GM19468 (cell line): ENCODE measurements around the gene RAPGEF2.
"Not testable (repeated sequence)": the region's sequence is repeated elsewhere in the genome, so short reads cannot be mapped to it uniquely, and the experiment has no call there.

Experiments used
- ATAC-seq: cut with Tn5 transposase; IDR thresholded peaks from one replicate; pipeline ENCODE4 v1.9.1; 2021; ENCODE audit warnings: mild to moderate bottlenecking, moderate library complexity, moderate number of reproducible peaks; ENCODE audit not compliant: unreplicated experiment; ENCODE audit errors: extremely low read depth

Gene RAPGEF2

DNA sequence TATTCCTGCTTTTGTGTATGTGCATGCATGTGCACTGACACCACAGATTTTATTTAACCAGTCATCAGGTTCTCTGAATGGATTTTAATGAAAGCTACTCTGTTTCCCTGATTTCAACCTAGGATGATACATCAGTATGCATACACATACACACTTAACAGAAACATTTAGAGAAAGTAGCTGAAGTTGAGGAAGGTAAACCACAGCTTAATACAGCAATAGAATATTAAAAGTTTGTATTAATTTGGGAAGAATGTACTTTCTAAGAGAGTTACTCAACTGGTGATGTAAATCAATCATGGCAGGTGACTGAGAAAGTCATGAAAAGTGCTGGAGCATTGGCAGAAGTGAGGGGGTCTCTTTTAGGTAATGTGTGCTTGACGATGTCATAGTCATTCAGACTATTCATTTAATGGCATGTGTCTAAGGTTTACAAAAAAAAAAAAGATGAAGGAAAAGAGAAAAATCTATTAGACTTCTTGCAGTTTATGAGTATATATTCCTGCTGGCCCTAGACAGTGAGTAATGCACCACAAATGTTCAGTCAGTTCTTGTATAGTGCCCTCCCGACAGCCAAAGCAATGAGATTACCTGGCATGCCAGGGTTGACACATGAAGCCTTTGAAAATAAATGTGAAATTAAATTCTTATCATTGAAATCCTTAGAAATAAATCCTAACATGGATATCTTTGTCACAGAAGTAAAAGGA lies 187.6 kb downstream of the RAPGEF2 start:
- ATAC-seq = no peak

DNA sequence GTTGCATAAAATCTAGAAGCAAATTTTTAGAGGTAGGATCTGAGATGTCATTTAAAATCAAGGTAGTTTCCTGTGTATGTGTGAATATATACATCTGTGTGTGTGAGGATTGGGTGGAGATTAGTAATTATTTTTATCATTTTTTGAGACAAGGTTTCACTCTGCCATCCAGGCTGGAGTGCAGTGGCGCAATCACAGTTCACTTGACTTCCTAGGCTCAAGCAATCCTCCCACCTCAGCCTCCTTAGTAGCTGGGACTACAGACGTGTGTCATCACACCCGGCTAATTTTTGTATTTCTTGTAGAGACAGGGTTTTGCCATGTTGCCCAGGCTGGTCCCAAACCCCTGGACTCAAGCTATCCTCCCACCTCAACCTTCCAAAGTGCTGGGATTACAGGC lies 188.3 kb downstream of the RAPGEF2 start:
- no peak for ATAC-seq

- no peak for ATAC-seq
Observed at GRCh38 chr4:159292137-159292896, 189.4 kb downstream of the RAPGEF2 start.

DNA sequence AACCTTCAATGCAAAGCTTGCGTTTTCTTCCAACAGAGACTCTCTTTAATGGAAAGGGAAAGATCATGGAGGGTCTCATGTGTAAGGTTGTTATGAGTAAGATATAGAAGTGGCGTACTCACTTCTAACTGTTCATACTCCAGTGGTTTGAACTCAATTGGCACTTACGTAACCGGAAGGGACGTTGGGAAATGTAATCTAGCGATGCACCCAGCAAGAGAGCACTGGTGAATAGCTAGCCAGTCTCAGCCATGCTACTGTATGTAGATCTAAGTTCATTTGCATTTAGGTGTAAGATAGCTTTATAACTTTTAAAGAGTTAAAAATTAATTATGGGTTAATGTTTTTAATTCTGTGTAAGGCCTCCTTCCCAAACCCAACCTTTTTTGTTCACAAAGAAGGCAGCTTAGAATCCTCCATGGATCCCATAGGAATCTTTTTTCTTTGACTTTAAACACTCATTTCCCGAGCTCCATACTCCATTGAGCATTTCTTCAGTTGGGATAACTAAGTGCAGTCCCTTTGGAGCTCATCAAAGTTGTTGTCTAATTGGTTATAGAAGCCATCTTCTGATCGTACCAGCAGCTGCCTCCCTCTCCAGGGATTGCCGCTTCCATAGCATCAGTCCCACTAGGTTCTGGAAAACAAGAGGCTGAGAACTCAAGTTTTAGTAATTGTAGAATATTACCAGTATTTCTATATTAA lies 191.1 kb downstream of the RAPGEF2 start:
- no peak for ATAC-seq

- no peak for ATAC-seq
Observed at GRCh38 chr4:159296061-159296460, 193.2 kb downstream of the RAPGEF2 start.

DNA sequence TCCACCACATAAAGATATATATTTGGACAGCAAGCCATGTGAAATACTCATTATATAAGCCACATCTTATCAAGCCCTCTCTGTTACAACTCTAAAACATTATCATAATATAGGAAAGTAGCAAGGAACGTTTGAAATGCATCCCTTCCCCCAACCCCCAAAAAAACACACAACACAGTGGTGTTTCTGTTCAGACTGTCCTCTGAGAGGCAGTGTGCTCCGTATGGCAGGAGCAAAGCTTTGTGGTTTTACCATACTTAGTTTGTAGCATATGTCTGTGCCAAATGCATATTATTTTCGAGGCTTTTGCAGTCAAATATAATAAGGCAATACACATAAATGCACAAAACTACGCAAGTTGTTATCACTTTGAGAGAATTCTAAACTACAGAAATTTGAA lies 194.2 kb downstream of the RAPGEF2 start:
- no peak for ATAC-seq

DNA sequence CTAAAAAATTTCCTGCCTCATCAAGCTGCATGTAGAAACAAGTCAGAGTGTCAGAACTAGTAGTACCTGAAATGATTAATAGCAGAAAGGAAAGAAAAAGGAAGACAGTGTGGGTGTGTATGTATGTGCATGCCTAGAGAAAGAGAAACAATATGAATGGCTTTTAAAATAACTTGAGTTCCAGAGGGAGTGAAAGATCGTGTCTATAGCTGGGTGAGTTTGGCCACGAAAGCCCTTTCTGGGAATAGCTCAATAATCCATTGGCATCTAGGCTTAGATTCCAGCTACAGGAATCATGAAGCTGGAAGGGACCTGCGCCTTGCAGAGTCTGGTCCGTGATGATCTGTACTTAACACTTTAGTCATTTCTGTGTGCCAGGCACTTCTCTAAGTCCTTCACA lies 195.6 kb downstream of the RAPGEF2 start:
- ATAC-seq = peak; percentile 17

DNA sequence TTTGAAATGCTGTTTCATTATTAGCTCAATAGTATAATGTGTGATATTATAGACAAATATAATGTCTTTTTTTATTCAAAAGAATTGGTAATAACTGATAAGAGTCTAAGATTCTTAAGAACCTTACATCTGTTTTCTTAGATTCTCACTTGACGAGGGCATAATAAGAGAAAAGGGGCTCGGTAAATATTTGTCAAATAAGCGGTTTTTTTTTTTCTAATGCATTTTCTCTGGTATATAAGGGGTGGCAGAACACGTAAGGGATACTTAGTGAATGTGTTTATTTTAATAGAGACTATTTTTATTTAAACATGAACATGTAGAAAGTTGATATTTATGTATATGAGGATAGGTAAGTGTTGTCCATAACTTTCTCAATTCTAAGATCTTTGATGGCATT lies 200.6 kb downstream of the RAPGEF2 start:
- ATAC-seq = no peak

DNA sequence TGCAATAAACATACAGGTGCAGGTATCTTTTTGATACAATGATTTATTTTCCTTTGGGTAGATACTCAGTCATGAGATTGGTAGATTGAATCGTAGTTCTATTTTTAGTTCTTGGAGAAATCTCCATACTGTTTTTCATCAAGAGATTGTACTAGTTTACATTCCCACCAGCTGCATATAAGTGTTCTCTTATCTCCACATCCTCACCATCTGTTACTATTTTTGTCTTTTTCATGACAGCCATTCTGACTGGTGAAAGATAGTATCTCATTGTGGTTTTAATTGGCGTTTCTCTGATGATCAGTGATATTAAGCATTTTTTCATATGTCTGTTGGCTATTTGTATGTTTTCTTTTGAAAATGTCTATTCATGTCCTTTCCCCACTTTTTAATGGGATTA lies 202.2 kb downstream of the RAPGEF2 start:
- ATAC-seq = no peak

- no peak for ATAC-seq
Observed at GRCh38 chr4:159307929-159308328, 205.1 kb downstream of the RAPGEF2 start.

- ATAC-seq = no peak
Observed at GRCh38 chr4:159308566-159309340, 205.9 kb downstream of the RAPGEF2 start.

DNA sequence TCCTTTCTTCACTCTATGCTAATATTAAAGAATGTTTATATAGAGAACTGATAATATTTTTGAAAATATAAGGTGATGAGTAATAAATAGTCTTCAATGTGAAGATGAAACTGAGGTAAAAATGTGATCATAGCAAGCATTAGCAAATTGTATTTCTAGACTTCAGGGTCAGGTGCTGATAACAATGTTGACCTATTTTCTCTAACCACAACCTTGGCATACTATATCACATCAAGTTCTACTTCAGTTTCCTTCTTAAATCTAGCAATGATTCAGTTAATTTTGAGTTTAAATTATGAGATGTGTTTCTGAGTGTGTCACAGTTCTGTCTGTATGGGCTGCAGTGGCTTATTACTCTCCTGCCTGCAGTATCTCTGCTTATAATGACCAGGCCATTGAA lies 209.4 kb downstream of the RAPGEF2 start:
- ATAC-seq = no peak

DNA sequence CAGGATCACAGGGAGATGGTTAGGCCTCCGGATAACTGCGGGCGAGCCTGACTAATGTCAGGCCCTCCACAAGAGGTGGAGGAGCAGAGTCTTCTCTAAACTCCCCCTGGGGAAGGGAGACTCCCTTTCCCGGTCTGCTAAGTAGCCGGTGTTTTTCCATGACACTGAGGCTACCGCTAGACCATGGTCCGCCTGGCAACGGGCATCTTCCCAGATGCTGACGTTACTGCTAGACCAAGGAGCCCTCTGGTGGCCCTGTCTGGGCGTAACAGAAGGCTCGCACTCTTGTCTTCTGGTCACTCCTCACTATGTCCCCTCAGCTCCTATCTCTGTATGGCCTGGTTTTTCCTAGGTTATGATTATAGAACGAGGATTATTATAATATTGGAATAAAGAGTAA lies 213.0 kb downstream of the RAPGEF2 start:
- not testable (repeated sequence) for ATAC-seq

DNA sequence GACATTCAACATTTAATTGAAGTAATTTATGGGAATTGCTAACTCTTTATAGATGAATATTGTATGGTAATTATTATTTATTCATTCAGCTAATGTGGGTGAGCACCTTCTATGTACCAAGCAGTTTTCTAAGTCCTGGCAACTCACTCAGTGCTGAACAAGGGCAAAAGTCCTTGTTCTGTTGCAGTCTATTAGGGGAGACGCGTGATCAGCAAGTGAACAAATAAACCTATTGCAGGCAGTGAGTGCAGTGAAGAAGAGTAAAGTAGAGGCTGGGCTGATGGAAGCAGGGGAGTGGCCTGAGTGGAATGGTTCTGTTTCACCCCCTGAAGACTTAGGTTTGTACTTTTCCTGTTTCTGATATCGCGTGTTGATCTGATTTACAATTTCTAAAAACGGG lies 214.3 kb downstream of the RAPGEF2 start:
- no peak for ATAC-seq

- no peak for ATAC-seq
Observed at GRCh38 chr4:159319027-159319426, 216.1 kb downstream of the RAPGEF2 start.

DNA sequence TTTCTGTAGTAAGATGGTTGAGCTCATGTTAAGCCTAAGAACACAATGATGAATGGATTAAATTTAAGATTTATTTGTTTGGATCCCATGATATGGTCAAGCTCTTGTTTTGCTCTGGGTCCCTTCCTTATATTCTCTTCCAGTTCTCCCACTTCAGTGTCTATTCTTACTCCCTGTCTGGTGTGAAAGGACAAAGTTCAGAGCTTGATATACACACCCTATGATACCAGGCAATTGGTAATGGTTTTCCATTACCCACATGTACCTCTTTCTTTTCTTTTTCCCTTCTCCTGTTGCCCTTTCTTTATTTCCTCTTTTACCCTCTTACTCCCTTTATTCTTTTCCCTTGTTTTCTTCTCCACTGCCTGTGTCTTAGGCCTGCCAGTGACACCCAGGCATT lies 223.6 kb downstream of the RAPGEF2 start:
- no peak for ATAC-seq

- no peak for ATAC-seq
Observed at GRCh38 chr4:159328766-159329165, 225.9 kb downstream of the RAPGEF2 start.

GRCh38 chr4:159334461-159334860 lies 231.6 kb downstream of the RAPGEF2 start:
- no peak for ATAC-seq

DNA sequence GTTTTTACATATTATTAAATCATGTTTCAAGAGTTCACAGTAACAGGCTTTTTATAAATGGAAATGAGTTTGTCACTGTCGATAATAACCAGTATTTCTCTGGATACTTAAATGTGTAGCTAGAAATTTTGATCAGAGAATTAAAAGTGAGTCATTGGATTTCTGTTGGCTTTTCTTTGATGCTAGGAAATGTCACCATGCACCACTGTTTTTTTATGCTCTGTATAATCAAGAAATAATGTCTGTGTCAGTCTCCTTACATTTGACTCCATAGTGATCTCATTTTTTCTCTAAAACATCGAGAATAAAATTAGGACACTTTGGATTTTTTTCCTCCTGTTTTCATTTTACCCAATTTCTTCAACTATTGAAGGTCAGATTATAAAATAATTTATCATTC lies 234.2 kb downstream of the RAPGEF2 start:
- ATAC-seq = no peak

GRCh38 chr4:159341522-159341921 lies 238.6 kb downstream of the RAPGEF2 start:
- ATAC-seq = no peak
